Measurements from ENCODE around the gene SEC11C. TPM values are rescaled to one million over a fixed set of nuclear protein-coding genes. Genes with fewer than 3 reads are reported as not detected.

Gene SEC11C
- total RNA-seq, 2 donors from 2014 or later: 50.8 to 88.2 TPM

GRCh38 chr18:59127047-59127446, 12.6 kb upstream of the SEC11C start:
- TF ChIP-seq CTCF (IDR thresholded peaks at IDR 0.05): no peak
- H3K27me3 ChIP-seq: no peaks in the 10 kb centered on the region
- H3K9me3 ChIP-seq: no peaks in the 10 kb centered on the region
- H3K9ac ChIP-seq (ENCODE audit: low read depth in 2 of 2, low read length in 2 of 2): no peak overlapping the region
- no peak for DNase-seq
- no peak overlapping the region for H3K4me3 ChIP-seq
- no peak overlapping the region for H3K27ac ChIP-seq
- H3K36me3 ChIP-seq: no peaks in the 10 kb centered on the region
- H3K4me1 ChIP-seq: no peaks in the 10 kb centered on the region
- intact Hi-C loops (cut with DNase I): no loop called here

GRCh38 chr18:59129951-59130703, 9.6 kb upstream of the SEC11C start:
- no peak overlapping the region for H3K9ac ChIP-seq (ENCODE audit: low read depth in 2 of 2, low read length in 2 of 2)
- TF ChIP-seq CTCF (IDR thresholded peaks at IDR 0.05): no peak

GRCh38 chr18:59132810-59133465, 6.7 kb upstream of the SEC11C start:
- DNase-seq: no peak
- TF ChIP-seq CTCF (IDR thresholded peaks at IDR 0.05): no peak
- Histone ChIP-seq H3K9me3 (no peaks in the 10 kb centered on the region), H3K27me3 (no peaks in the 10 kb centered on the region), H3K9ac (ENCODE audit: low read depth in 2 of 2, low read length in 2 of 2) (no peak overlapping the region), H3K27ac (no peak overlapping the region), H3K4me3 (no peak overlapping the region), H3K36me3 (no peaks in the 10 kb centered on the region), H3K4me1 (no peaks in the 10 kb centered on the region)
- intact Hi-C loops (cut with DNase I): no loop called here

More at GRCh38 chr18:59129951-59130703, 9.6 kb upstream of the SEC11C start:
- Histone ChIP-seq H3K36me3 (no peaks in the 10 kb centered on the region), H3K27ac (no peak overlapping the region), H3K4me3 (no peak overlapping the region), H3K4me1 (no peaks in the 10 kb centered on the region), H3K27me3 (no peaks in the 10 kb centered on the region), H3K9me3 (no peaks in the 10 kb centered on the region)
- no peak for DNase-seq
- intact Hi-C loops (cut with DNase I): no loop called here

- H3K27ac ChIP-seq: peak overlapping the region; percentile 62
- no peaks in the 10 kb centered on the region for H3K27me3 ChIP-seq
- DNase-seq: peak; percentile 93
- TF ChIP-seq CTCF (IDR thresholded peaks at IDR 0.05): no peak
- intact Hi-C loops (cut with DNase I): no loop called here
- H3K9me3 ChIP-seq: no peaks in the 10 kb centered on the region
- no peaks in the 10 kb centered on the region for H3K4me1 ChIP-seq
- no peaks in the 10 kb centered on the region for H3K36me3 ChIP-seq
- H3K4me3 ChIP-seq: peak overlapping the region; percentile 93
- H3K9ac ChIP-seq (ENCODE audit: low read depth in 2 of 2, low read length in 2 of 2): peak overlapping the region; percentile 50 to 77
Observed at GRCh38 chr18:59139291-59139614, 431 bp upstream of the SEC11C start.

GRCh38 chr18:59140302-59140885, 710 bp downstream of the SEC11C start:
- H3K4me3 ChIP-seq: peak overlapping the region; percentile 93
- no peak overlapping the region for H3K27ac ChIP-seq
- H3K9me3 ChIP-seq: no peaks in the 10 kb centered on the region
- DNase-seq: peak; percentile 30
- H3K9ac ChIP-seq (ENCODE audit: low read depth in 2 of 2, low read length in 2 of 2): peak overlapping the region; percentile 60 to 77
- intact Hi-C loops (cut with DNase I): no loop called here
- no peaks in the 10 kb centered on the region for H3K36me3 ChIP-seq
- H3K4me1 ChIP-seq: no peaks in the 10 kb centered on the region
- H3K27me3 ChIP-seq: no peaks in the 10 kb centered on the region
- no peak for TF ChIP-seq CTCF (IDR thresholded peaks at IDR 0.05)
